WERI-Rb-1 (cell line): ENCODE data around the gene PPP1R3A.

Experiments used
- DNase-seq: peaks from one replicate; pipeline ENCODE4 v3.0.0-alpha.2; 2020
- H3K27ac ChIP-seq: fragments of 250-450 bp; sonication (Bioruptor Pico); 2 replicates; pipeline ENCODE4 v1.5.1; 2020; ENCODE audit warnings: mild to moderate bottlenecking, moderate library complexity
- H3K27me3 ChIP-seq: fragments of 250-450 bp; sonication (Bioruptor Pico); 2 replicates; pipeline ENCODE4 v1.5.1; 2021; ENCODE audit warnings: mild to moderate bottlenecking, low read depth, moderate library complexity; ENCODE audit not compliant: insufficient read depth, severe bottlenecking
- H3K36me3 ChIP-seq: fragments of 250-450 bp; sonication (Bioruptor Pico); 2 replicates; pipeline ENCODE4 v1.5.1; 2020; ENCODE audit warnings: mild to moderate bottlenecking, moderate library complexity
- H3K4me3 ChIP-seq: 2 replicates; pipeline ENCODE4 v1.5.1; 2011; ENCODE audit warnings: low read depth, mild to moderate bottlenecking, control low read depth, low read length
- H3K9me3 ChIP-seq: fragments of 250-450 bp; sonication (Bioruptor Pico); 2 replicates; pipeline ENCODE4 v1.5.1; 2021; ENCODE audit warnings: mild to moderate bottlenecking, moderate library complexity; ENCODE audit not compliant: severe bottlenecking
- TF ChIP-seq, protein P1 (sequence below): IDR thresholded peaks from 2 replicates; pipeline ENCODE4 v1.5.1; 2011; ENCODE audit warnings: low read depth, mild to moderate bottlenecking, control low read depth, inconsistent platforms, low read length

The PPP1R3A gene

DNA sequence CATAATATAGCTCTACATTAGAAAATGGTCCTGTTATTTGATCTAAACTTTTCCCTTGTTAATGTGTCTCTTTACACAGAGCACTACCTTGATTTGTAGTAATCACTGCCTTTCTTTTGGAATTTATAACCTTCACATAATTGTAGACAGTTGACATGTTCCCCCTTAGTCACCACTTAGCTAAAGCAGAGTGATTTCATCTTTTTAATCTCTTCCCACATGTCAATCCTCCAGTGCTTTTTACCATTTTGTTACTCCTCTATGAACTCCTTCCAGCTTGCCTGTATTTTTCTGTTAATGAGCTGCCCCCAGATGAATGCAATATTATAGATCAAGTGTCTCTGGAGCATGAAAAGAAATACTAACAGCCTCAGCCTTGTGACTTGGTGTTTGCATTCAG lies 2.6 kb upstream of the PPP1R3A start:
- no peaks in the 10 kb centered on the region for H3K9me3 ChIP-seq
- no peak overlapping the region for H3K4me3 ChIP-seq
- no peaks in the 10 kb centered on the region for H3K27me3 ChIP-seq
- no peaks in the 10 kb centered on the region for H3K36me3 ChIP-seq
- H3K27ac ChIP-seq = no peak overlapping the region
- TF ChIP-seq, protein P1, sequence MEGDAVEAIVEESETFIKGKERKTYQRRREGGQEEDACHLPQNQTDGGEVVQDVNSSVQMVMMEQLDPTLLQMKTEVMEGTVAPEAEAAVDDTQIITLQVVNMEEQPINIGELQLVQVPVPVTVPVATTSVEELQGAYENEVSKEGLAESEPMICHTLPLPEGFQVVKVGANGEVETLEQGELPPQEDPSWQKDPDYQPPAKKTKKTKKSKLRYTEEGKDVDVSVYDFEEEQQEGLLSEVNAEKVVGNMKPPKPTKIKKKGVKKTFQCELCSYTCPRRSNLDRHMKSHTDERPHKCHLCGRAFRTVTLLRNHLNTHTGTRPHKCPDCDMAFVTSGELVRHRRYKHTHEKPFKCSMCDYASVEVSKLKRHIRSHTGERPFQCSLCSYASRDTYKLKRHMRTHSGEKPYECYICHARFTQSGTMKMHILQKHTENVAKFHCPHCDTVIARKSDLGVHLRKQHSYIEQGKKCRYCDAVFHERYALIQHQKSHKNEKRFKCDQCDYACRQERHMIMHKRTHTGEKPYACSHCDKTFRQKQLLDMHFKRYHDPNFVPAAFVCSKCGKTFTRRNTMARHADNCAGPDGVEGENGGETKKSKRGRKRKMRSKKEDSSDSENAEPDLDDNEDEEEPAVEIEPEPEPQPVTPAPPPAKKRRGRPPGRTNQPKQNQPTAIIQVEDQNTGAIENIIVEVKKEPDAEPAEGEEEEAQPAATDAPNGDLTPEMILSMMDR = no peak
- DNase-seq = no peak

DNA sequence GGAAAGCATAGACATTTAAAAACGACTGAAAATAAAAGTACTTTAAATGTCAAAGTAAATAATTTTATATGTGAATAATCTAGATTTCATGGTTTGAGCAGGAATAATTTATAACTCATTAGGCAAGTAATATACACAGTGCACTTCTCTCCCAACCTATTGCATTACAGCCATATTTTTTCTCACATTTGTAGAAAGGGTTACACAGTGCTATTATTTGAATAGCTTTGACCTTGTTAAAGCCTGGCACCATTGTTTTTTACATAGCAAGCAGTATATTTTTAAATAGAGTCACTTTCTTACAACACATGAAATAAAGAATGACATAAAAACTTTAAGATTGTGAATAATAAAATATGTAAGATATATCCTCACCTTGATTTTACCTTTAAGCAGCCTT lies 969 bp downstream of the PPP1R3A start:
- no peak overlapping the region for H3K27ac ChIP-seq
- no peaks in the 10 kb centered on the region for H3K36me3 ChIP-seq
- no peak overlapping the region for H3K4me3 ChIP-seq
- TF ChIP-seq, protein P1 = no peak
- no peak for DNase-seq
- no peaks in the 10 kb centered on the region for H3K9me3 ChIP-seq
- no peaks in the 10 kb centered on the region for H3K27me3 ChIP-seq

DNA sequence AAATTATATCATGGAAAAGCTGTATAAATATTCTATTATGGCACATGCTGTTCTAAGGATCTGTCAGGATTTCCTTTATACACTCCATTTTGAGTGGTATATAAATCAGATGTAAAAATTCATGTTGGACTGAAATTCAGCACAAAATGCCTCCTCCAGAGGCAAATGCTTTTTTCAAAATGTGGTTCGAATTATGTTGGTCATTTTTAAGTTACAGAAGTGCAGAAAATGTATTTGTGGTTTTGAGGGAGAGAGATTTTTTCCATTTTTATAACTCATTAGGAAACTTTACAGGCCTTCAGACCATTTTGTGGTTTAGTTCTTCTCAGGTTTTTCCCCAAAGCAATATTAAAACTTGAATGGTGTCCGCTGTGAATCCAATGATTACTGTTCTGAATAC lies 2.9 kb downstream of the PPP1R3A start:
- TF ChIP-seq, protein P1 = no peak
- Histone ChIP-seq H3K4me3 (no peak overlapping the region), H3K9me3 (no peaks in the 10 kb centered on the region), H3K27ac (no peak overlapping the region), H3K27me3 (no peaks in the 10 kb centered on the region), H3K36me3 (no peaks in the 10 kb centered on the region)
- no peak for DNase-seq

DNA sequence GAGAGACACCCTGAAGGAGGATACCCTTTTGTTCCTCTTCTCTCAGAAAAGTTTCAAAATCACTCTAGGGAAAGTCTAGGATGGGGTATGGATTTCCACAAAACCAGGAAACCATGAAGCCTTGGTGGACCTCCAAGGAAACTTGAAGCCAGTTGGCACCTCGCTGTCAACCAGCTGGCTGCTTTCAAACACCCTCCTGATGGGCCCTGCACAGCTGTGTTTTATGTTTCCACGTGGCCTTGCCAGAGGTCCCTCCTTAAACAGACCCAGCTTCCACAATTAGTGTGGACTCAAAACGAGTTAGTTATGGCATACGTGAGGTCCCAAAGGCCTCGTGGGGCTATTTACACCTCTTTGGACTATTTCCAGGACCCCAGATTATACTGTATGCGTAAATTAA lies 5.9 kb downstream of the PPP1R3A start:
- Histone ChIP-seq H3K4me3 (no peak overlapping the region), H3K27ac (no peak overlapping the region), H3K27me3 (no peaks in the 10 kb centered on the region), H3K9me3 (no peaks in the 10 kb centered on the region), H3K36me3 (no peaks in the 10 kb centered on the region)
- TF ChIP-seq, protein P1 = no peak
- DNase-seq = no peak

DNA sequence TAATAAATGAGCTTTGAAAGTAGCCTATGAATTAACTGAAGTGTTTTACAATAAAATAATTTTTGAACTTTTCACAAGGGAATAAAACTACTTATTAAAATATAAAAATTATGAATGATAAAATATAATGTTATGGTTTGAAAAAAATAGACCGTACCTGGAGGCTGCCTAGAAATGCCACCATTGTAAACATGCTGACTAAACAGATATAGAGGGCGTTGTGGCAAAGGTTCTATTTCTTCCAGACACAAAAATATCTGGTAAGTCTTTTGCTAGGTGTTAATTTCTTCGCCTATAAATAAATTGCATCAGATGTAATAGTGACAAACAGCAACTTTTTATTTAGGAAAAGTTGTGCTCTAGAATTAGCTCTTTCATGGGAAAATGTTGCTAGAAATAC lies 11.2 kb downstream of the PPP1R3A start:
- Histone ChIP-seq H3K4me3 (no peak overlapping the region), H3K27me3 (no peaks in the 10 kb centered on the region), H3K9me3 (no peaks in the 10 kb centered on the region), H3K27ac (no peak overlapping the region), H3K36me3 (no peaks in the 10 kb centered on the region)
- DNase-seq = no peak
- TF ChIP-seq, protein P1 = no peak

DNA sequence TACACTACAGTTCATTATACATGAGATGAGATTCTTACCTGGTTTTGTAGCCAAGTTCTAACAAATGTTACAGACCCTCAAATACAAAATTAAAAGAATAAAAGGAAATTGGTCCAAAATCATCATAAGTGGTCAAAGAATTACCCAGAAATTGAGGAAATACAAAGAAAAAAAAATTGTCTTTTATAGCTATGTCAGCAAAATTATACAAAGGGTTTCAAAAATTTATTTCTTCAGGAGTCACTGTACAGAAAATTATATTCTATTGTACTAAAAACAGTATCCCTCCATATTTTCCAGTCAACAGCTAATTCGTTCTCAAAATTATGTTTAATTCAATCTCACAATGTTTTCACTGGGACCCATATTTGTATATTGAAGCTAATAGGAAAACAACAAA lies 14.3 kb downstream of the PPP1R3A start:
- Histone ChIP-seq H3K36me3 (no peaks in the 10 kb centered on the region), H3K9me3 (no peaks in the 10 kb centered on the region), H3K4me3 (no peak overlapping the region), H3K27me3 (no peaks in the 10 kb centered on the region), H3K27ac (no peak overlapping the region)
- TF ChIP-seq, protein P1 = no peak
- DNase-seq = no peak
